Ishikawa (cell line): ENCODE data around the gene GALNT11.

Source experiments
- CEBPB ChIP-seq: IDR thresholded peaks from 2 replicates; pipeline ENCODE4 v1.6.1; 2012
- CREB1 ChIP-seq: IDR thresholded peaks from 2 replicates; pipeline ENCODE4 v1.6.1; 2012; ENCODE audit warnings: low read depth
- EGR1 ChIP-seq: IDR thresholded peaks from 2 replicates; pipeline ENCODE4 v1.6.1; 2012
- EP300 ChIP-seq: IDR thresholded peaks from 2 replicates; pipeline ENCODE4 v1.6.1; 2012; ENCODE audit warnings: borderline replicate concordance
- FOXM1 ChIP-seq: IDR thresholded peaks from 2 replicates; pipeline ENCODE4 v1.6.1; 2012; ENCODE audit warnings: low read depth, borderline replicate concordance
- NFIC ChIP-seq: IDR thresholded peaks from 2 replicates; pipeline ENCODE4 v1.6.1; 2012
- RAD21 ChIP-seq: IDR thresholded peaks from 2 replicates; pipeline ENCODE4 v1.6.1; 2012; ENCODE audit warnings: low read depth
- TAF1 ChIP-seq: IDR thresholded peaks from 2 replicates; pipeline ENCODE4 v1.6.1; 2012; ENCODE audit warnings: low read depth, mild to moderate bottlenecking
- TCF12 ChIP-seq: IDR thresholded peaks from 2 replicates; pipeline ENCODE4 v1.6.1; 2012; ENCODE audit warnings: low read depth
- TEAD4 ChIP-seq: IDR thresholded peaks from 2 replicates; pipeline ENCODE4 v1.6.1; 2012
- YY1 ChIP-seq: IDR thresholded peaks from 2 replicates; pipeline ENCODE4 v1.6.1; 2012; ENCODE audit warnings: low read depth
- ZBTB7A ChIP-seq: IDR thresholded peaks from 2 replicates; pipeline ENCODE4 v1.6.1; 2012; ENCODE audit warnings: low read depth
- TF ChIP-seq, protein P1 (sequence below): IDR thresholded peaks from 2 replicates; pipeline ENCODE4 v1.6.1; 2012; ENCODE audit warnings: low read depth, mild to moderate bottlenecking
- TF ChIP-seq, protein P2 (sequence below): IDR thresholded peaks from 2 replicates; pipeline ENCODE4 v1.6.1; 2012
- TF ChIP-seq, protein P3 (sequence below): IDR thresholded peaks from 2 replicates; pipeline ENCODE4 v1.6.1; 2012

GALNT11 gene

DNA sequence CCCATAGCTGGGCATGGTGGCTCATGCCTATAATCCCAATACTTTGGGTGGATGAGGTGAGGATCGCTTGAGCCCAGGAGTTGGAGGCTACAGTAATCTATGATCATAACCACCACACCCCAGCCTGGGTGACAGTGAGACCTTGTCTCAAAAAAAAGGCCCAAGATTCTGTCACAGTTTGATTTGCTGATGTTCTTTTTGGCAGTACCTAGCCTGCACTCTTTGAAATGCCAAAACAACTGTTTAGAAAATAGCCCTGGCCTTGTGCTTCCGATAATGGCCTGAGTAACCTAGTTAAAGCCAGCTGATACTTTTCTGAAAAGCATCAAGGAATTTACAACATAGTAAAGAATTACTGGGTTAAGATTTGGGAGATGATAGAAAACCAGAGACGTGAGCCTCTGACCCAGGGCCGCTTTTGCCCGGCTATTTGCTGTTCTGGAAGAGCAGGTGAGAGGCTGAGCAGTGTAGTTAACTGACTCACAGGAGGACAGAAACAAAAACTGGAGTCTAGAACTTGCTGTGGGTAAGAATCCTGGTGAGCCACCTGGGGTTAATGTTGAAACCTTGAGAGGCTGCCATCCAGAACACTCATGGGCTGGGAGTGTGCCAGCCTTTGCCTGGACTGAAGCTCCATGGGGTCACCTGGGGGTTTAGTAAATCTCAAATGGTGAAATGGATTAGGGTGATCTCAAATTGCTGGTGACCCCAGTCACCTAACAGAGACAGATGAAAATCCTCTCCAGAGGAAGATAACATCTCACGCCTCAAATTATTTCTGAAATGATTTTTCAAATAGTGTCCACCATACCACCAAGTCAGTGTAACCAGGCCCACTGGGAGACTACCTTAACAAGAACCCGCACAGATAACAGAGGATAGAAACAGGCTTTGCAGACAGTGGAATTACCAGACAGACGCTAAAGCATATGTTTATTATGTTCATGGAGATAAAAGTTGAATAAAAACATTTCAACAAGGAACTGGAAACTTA lies 51.8 kb downstream of the GALNT11 start:
- TF ChIP-seq, protein P1, sequence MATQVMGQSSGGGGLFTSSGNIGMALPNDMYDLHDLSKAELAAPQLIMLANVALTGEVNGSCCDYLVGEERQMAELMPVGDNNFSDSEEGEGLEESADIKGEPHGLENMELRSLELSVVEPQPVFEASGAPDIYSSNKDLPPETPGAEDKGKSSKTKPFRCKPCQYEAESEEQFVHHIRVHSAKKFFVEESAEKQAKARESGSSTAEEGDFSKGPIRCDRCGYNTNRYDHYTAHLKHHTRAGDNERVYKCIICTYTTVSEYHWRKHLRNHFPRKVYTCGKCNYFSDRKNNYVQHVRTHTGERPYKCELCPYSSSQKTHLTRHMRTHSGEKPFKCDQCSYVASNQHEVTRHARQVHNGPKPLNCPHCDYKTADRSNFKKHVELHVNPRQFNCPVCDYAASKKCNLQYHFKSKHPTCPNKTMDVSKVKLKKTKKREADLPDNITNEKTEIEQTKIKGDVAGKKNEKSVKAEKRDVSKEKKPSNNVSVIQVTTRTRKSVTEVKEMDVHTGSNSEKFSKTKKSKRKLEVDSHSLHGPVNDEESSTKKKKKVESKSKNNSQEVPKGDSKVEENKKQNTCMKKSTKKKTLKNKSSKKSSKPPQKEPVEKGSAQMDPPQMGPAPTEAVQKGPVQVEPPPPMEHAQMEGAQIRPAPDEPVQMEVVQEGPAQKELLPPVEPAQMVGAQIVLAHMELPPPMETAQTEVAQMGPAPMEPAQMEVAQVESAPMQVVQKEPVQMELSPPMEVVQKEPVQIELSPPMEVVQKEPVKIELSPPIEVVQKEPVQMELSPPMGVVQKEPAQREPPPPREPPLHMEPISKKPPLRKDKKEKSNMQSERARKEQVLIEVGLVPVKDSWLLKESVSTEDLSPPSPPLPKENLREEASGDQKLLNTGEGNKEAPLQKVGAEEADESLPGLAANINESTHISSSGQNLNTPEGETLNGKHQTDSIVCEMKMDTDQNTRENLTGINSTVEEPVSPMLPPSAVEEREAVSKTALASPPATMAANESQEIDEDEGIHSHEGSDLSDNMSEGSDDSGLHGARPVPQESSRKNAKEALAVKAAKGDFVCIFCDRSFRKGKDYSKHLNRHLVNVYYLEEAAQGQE, result no peak
- no peak for TF ChIP-seq NFIC
- no peak for TF ChIP-seq EGR1
- TF ChIP-seq ZBTB7A, result no peak
- TF ChIP-seq EP300, result no peak
- TF ChIP-seq YY1, result no peak
- no peak for TF ChIP-seq CREB1
- no peak for TF ChIP-seq TCF12
- TF ChIP-seq, protein P2, sequence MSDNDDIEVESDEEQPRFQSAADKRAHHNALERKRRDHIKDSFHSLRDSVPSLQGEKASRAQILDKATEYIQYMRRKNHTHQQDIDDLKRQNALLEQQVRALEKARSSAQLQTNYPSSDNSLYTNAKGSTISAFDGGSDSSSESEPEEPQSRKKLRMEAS, result no peak
- no peak for TF ChIP-seq RAD21

DNA sequence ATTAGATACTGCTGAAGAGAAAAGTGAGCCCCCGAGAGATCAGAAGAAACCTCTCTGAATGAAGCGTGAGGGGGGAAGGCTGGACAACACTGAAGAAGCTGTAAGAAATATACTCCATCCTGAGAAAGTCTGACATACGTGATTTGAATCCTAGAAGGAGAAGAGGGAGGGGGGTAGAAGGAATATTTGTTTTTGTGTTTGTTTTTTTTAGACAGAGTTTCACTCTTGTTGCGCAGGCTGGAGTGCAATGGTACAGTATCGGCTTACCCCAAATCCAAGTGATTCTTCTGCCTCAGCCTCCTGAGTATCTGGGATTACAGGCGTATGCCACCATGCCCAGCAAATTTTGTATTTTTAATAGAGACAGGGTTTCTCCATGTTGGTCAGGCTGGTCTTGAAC lies 52.6 kb downstream of the GALNT11 start:
- no peak for TF ChIP-seq ZBTB7A
- TF ChIP-seq, protein P1, result no peak
- TF ChIP-seq, protein P3, sequence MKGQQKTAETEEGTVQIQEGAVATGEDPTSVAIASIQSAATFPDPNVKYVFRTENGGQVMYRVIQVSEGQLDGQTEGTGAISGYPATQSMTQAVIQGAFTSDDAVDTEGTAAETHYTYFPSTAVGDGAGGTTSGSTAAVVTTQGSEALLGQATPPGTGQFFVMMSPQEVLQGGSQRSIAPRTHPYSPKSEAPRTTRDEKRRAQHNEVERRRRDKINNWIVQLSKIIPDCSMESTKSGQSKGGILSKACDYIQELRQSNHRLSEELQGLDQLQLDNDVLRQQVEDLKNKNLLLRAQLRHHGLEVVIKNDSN, result no peak
- TF ChIP-seq TAF1, result no peak
- TF ChIP-seq, protein P2, result no peak

DNA sequence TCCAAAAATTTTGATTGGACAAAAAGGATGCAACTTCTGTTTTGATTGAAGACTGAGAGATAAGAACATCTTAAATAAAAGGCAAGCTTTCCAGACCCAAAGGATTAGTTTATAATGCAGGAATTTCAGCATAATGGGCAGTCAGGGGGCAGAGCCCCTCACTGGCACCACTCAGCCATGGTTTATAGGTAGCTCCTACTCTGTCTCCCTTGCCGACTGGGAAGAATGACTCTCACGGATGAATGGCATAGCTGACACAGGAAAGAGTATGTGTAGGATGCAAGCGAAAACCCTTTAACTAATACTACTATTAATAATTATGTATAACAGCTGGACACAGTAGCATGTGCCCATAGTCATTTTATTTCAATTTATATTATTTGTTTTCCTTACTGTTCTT lies 53.3 kb downstream of the GALNT11 start:
- TF ChIP-seq ZBTB7A, result no peak
- TF ChIP-seq, protein P2, result no peak
- no peak for TF ChIP-seq CREB1
- TF ChIP-seq EGR1, result no peak
- TF ChIP-seq FOXM1, result no peak
- no peak for TF ChIP-seq YY1
- no peak for TF ChIP-seq TCF12
- TF ChIP-seq, protein P3, result no peak
- TF ChIP-seq CEBPB, result no peak
- no peak for TF ChIP-seq TEAD4
- no peak for TF ChIP-seq EP300
- TF ChIP-seq NFIC, result no peak
- TF ChIP-seq, protein P1, result no peak
- no peak for TF ChIP-seq RAD21
- no peak for TF ChIP-seq TAF1

DNA sequence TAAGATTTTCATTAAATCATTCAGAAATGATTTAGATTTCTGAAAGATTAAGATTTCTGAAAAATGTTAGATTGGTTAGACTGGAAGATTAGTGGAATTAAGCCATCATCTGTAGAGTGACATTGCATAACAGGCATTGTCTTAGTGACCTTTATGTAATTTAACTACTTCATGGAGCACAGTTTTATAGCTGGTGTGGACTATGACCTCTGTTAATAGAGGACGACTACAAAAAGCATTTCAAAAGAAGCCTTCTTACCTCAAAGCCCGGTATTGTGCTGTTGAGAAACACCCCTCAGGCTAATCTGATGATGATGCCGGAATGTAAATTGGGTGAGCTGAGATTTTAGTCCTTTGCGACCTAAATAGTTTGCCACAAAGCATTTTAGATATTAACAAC lies 55.6 kb downstream of the GALNT11 start:
- TF ChIP-seq, protein P2, result no peak
- TF ChIP-seq, protein P3, result no peak
- TF ChIP-seq CREB1 (no peak), FOXM1 (no peak), NFIC (no peak), TAF1 (no peak), ZBTB7A (no peak), TCF12 (no peak), TEAD4 (no peak), EP300 (no peak), YY1 (no peak), CEBPB (no peak), EGR1 (no peak), RAD21 (no peak)
- TF ChIP-seq, protein P1, result no peak
